HCT116 (cell line): ENCODE data around the gene IL18R1. TPM values are rescaled to one million over a fixed set of nuclear protein-coding genes. Genes with fewer than 3 reads are reported as not detected.

Experiments
- ATAC-seq: fragments of 200-7000 bp; cut with Tn5 transposase; 2 replicates; pipeline ENCODE4 v1.9.1; 2020; ENCODE audit warnings: mild to moderate bottlenecking, moderate library complexity
- BruUV-seq: library from RNA; stranded (reverse); fragments of 400-500 nt; replicated peaks from 2 replicates; lab custom pipeline; 2021; lab: Mats Ljungman, UMichigan
- CTCF ChIA-PET: fragments of 300-600 bp; sonication (Branson Sonifier 250); formaldehyde crosslinking; loops from one replicate; lab custom pipeline; 2021; ENCODE audit warnings: antibody characterized with exemption; lab: Charles Lee
- POLR2A ChIA-PET: fragments of 300-600, 350-600 bp; sonication (Branson Sonifier 250); formaldehyde crosslinking; loops from one replicate; lab custom pipeline; 2021; ENCODE audit warnings: antibody characterized with exemption; lab: Charles Lee
- RAD21 ChIA-PET, 2 experiments: fragments of 300-600 bp; sonication (Branson Sonifier 250); formaldehyde crosslinking; loops; one replicate each; lab custom pipeline; 2023; ENCODE audit warnings: low total read pairs in 2 of 2; ENCODE audit not compliant: uncharacterized antibody in 2 of 2, unreplicated experiment in 2 of 2, low non-redundant PET in 1 of 2; lab: Charles Lee
- DNase-seq: peaks from one replicate; pipeline ENCODE4 v3.0.0-alpha.2; 2010; ENCODE audit warnings: low read depth, low spot score
- H2AFZ ChIP-seq: fragments of 200-600 bp; shearing (Covaris generic), sonication (generic); 2 replicates; pipeline ENCODE4 v1.6.1; 2017; ENCODE audit warnings: low read depth, mixed run types, mixed read lengths, antibody characterized with exemption, low read length; ENCODE audit not compliant: poor library complexity, severe bottlenecking
- H3K27ac ChIP-seq: 2 replicates; pipeline ENCODE4 v1.5.1; 2012; ENCODE audit warnings: low read depth, low read length
- H3K27me3 ChIP-seq: fragments of 200-600 bp; sonication (generic); 2 replicates; pipeline ENCODE4 v1.6.1; 2016; ENCODE audit warnings: mixed run types, low read length, mixed read lengths; ENCODE audit not compliant: insufficient read depth
- H3K36me3 ChIP-seq, 2 experiments: fragments of 200-500 bp in 1 of 2; fragments of 200-600 bp in 1 of 2; sonication (Bioruptor generic) in 1 of 2; sonication (generic) in 1 of 2; 2 replicates each; pipeline versions ENCODE4 v1.5.1 to v1.6.1; 2014 to 2016; ENCODE audit warnings: low read length in 2 of 2, inconsistent platforms in 1 of 2, mixed read lengths in 1 of 2, mixed run types in 1 of 2; ENCODE audit not compliant: insufficient read depth in 2 of 2, control insufficient read depth in 1 of 2
- H3K4me1 ChIP-seq, 2 experiments: fragments of 200-600 bp in 1 of 2; sonication (generic) in 1 of 2; 2 replicates each; pipeline versions ENCODE4 v1.5.1 to v1.6.1; 2012 to 2017; ENCODE audit warnings: low read length in 2 of 2, inconsistent platforms in 1 of 2, mild to moderate bottlenecking in 1 of 2, mixed read lengths in 1 of 2, mixed run types in 1 of 2, moderate library complexity in 1 of 2; ENCODE audit not compliant: insufficient read depth in 2 of 2, control insufficient read depth in 1 of 2
- H3K4me2 ChIP-seq: fragments of 200-600 bp; sonication (generic); 2 replicates; pipeline ENCODE4 v1.6.1; 2017; ENCODE audit warnings: mixed run types, low read length, mixed read lengths
- H3K4me3 ChIP-seq, 2 experiments: fragments of 200-600 bp in 1 of 2; sonication (generic) in 1 of 2; replicated peaks in 1 of 2; 2 replicates each; pipeline ENCODE4 v1.5.1; 2011 to 2016; ENCODE audit warnings: low read length in 2 of 2, control low read depth in 1 of 2, low read depth in 1 of 2, mild to moderate bottlenecking in 1 of 2, mixed read lengths in 1 of 2, mixed run types in 1 of 2
- H3K79me2 ChIP-seq: fragments of 200-600 bp; sonication (generic); 2 replicates; pipeline ENCODE4 v1.6.1; 2017; ENCODE audit warnings: mild to moderate bottlenecking, mixed run types, low read length, moderate library complexity, mixed read lengths; ENCODE audit not compliant: insufficient read depth
- H3K9ac ChIP-seq: fragments of 200-600 bp; sonication (generic); 2 replicates; pipeline ENCODE4 v1.6.1; 2016; ENCODE audit warnings: low read length, mixed read lengths
- H3K9me2 ChIP-seq: fragments of 200-600 bp; sonication (generic), shearing (Covaris generic); 2 replicates; pipeline ENCODE4 v1.6.1; 2017; ENCODE audit warnings: mixed run types, mild to moderate bottlenecking, moderate library complexity; ENCODE audit not compliant: insufficient read depth
- H3K9me3 ChIP-seq, 2 experiments: fragments of 200-500 bp in 1 of 2; fragments of 200-600 bp in 1 of 2; sonication (Bioruptor generic) in 1 of 2; sonication (generic) in 1 of 2; 2 replicates each; pipeline ENCODE4 v1.6.1; 2014 to 2017; ENCODE audit warnings: low read length in 2 of 2, mixed read lengths in 2 of 2, inconsistent platforms in 1 of 2, low read depth in 1 of 2, mild to moderate bottlenecking in 1 of 2, mixed run types in 1 of 2, moderate library complexity in 1 of 2; ENCODE audit not compliant: control insufficient read depth in 1 of 2, insufficient read depth in 1 of 2
- H4K20me1 ChIP-seq: fragments of 200-600 bp; sonication (generic), shearing (Covaris generic); 2 replicates; pipeline ENCODE4 v1.6.1; 2017; ENCODE audit warnings: mixed run types, mild to moderate bottlenecking, moderate library complexity; ENCODE audit not compliant: insufficient read depth
- CBX3 ChIP-seq: IDR thresholded peaks from 2 replicates; pipeline ENCODE4 v1.6.1; 2012; ENCODE audit warnings: low read depth
- EGR1 ChIP-seq: IDR thresholded peaks from 2 replicates; pipeline ENCODE4 v1.6.1; 2012; ENCODE audit warnings: low read depth
- ELF1 ChIP-seq: IDR thresholded peaks from 2 replicates; pipeline ENCODE4 v1.6.1; 2012; ENCODE audit warnings: low read depth, borderline replicate concordance
- POLR2A ChIP-seq: IDR thresholded peaks from 2 replicates; pipeline ENCODE4 v1.7.0; 2011; ENCODE audit warnings: borderline replicate concordance; ENCODE audit not compliant: insufficient read depth, insufficient read length; ENCODE audit errors: extremely low read depth
- POLR2AphosphoS5 ChIP-seq: IDR thresholded peaks from 2 replicates; pipeline ENCODE4 v1.6.1; 2011; ENCODE audit warnings: mild to moderate bottlenecking, low read depth, low read length, moderate library complexity
- RAD21 ChIP-seq: IDR thresholded peaks from 2 replicates; pipeline ENCODE4 v1.6.1; 2012; ENCODE audit warnings: low read depth, mild to moderate bottlenecking
- SIN3A ChIP-seq: IDR thresholded peaks from 2 replicates; pipeline ENCODE4 v1.6.1; 2012; ENCODE audit warnings: low read depth
- SP1 ChIP-seq: IDR thresholded peaks from 2 replicates; pipeline ENCODE4 v1.6.1; 2012; ENCODE audit warnings: low read depth
- ZFX ChIP-seq: fragments of 450-650 bp; IDR thresholded peaks from 2 replicates; pipeline ENCODE4 v1.6.1; 2017
- ZNF274 ChIP-seq: fragments of 200-500 bp; sonication (Bioruptor generic); IDR thresholded peaks from 2 replicates; pipeline ENCODE4 v1.6.1; 2014; ENCODE audit warnings: mild to moderate bottlenecking, low read depth, low read length, inconsistent platforms
- intact Hi-C: fragments of 100-400 bp; cut with micrococcal nuclease; formaldehyde crosslinking; loops from 2 replicates; pipeline ENCODE4 v1.10.0; 2022
- total RNA-seq: library from RNA; stranded (reverse); gene quantifications from one replicate; pipeline ENCODE4 v1.2.1, GENCODE V29; 2021; ENCODE audit not compliant: unreplicated experiment
- TF ChIP-seq, protein P1 (sequence below), 3 experiments: fragments of 200-600 bp in 1 of 3; sonication (generic) in 1 of 3; IDR thresholded peaks in 2 of 3; conservative IDR thresholded peaks in 1 of 3; 2 replicates each; pipeline ENCODE4 v1.5.1; 2012 to 2017; ENCODE audit warnings: low read depth in 2 of 3, low read length in 2 of 3, antibody characterized with exemption in 1 of 3, borderline replicate concordance in 1 of 3, control low read depth in 1 of 3, mild to moderate bottlenecking in 1 of 3, mixed read lengths in 1 of 3, mixed run types in 1 of 3, moderate library complexity in 1 of 3; ENCODE audit not compliant: insufficient read depth in 1 of 3
- TF ChIP-seq, protein P2 (sequence below): IDR thresholded peaks from 2 replicates; pipeline ENCODE4 v1.6.1; 2012; ENCODE audit warnings: low read depth

Gene IL18R1
- total RNA-seq, 1 experiment from 2014 or later: 1.5 TPM

DNA sequence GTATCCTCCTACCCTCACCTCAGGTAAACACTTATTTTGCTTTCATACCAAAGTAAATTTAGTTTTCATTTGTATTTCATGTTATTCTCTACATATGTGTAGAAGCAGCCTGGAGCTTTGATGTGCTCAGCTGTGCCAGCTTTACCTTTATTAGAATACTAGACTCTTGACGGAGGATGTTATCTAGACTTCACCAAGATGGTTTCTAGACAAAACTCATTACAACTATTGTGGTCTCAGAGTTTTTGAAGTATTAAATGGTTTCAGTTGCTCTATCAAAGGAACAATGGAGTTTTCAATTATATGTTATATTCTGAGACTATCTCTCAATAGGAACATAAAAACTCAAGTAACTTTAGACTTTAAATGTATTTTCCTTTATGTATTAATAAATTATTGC is 62.4 kb downstream of the IL18R1 start:
- Histone ChIP-seq H2AFZ (no peak overlapping the region), H3K9me2 (no peaks in the 10 kb centered on the region), H3K36me3 (no peaks in the 10 kb centered on the region), H4K20me1 (no peaks in the 10 kb centered on the region), H3K4me1 (no peaks in the 10 kb centered on the region), H3K27ac (no peak overlapping the region), H3K79me2 (no peaks in the 10 kb centered on the region), H3K9me3 (no peaks in the 10 kb centered on the region), H3K4me2 (no peak overlapping the region), H3K27me3 (peaks cover 24% of the 10 kb centered on the region; the same call in 1 of the 2 replicates), H3K9ac (no peak overlapping the region)
- CTCF ChIA-PET: no interaction called here
- RAD21 ChIA-PET: no interaction called here
- ATAC-seq (no peak), DNase-seq (no peak)
- POLR2A ChIA-PET: no interaction called here
- no TSS peak for BruUV-seq
- TF ChIP-seq EGR1: no peak
- TF ChIP-seq RAD21: no peak
- no peak for TF ChIP-seq ZNF274
- TF ChIP-seq POLR2AphosphoS5: no peak
- no peak for TF ChIP-seq SIN3A
- no peak for TF ChIP-seq ZFX
- TF ChIP-seq ELF1: no peak
- TF ChIP-seq, protein P1, sequence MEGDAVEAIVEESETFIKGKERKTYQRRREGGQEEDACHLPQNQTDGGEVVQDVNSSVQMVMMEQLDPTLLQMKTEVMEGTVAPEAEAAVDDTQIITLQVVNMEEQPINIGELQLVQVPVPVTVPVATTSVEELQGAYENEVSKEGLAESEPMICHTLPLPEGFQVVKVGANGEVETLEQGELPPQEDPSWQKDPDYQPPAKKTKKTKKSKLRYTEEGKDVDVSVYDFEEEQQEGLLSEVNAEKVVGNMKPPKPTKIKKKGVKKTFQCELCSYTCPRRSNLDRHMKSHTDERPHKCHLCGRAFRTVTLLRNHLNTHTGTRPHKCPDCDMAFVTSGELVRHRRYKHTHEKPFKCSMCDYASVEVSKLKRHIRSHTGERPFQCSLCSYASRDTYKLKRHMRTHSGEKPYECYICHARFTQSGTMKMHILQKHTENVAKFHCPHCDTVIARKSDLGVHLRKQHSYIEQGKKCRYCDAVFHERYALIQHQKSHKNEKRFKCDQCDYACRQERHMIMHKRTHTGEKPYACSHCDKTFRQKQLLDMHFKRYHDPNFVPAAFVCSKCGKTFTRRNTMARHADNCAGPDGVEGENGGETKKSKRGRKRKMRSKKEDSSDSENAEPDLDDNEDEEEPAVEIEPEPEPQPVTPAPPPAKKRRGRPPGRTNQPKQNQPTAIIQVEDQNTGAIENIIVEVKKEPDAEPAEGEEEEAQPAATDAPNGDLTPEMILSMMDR (IDR thresholded peaks at IDR 0.05 in 2 of 3, conservative IDR thresholded peaks at IDR 0.05 in 1 of 3; ENCODE audit: borderline replicate concordance in 1 of 3, insufficient read depth in 1 of 3, low read depth in 2 of 3, low read length in 2 of 3): no peak
- TF ChIP-seq, all 23 proteins: peak for 0
- H3K4me3 ChIP-seq: no peak overlapping the region
- intact Hi-C loops: no loop called here

- Histone ChIP-seq H3K9me2 (no peaks in the 10 kb centered on the region), H3K4me3 (no peak overlapping the region), H3K27me3 (peaks cover 27% of the 10 kb centered on the region; the same call in 1 of the 2 replicates), H3K9ac (no peak overlapping the region), H3K4me1 (no peaks in the 10 kb centered on the region), H3K9me3 (no peaks in the 10 kb centered on the region), H4K20me1 (no peaks in the 10 kb centered on the region), H2AFZ (no peak overlapping the region), H3K27ac (no peak overlapping the region), H3K4me2 (no peak overlapping the region), H3K36me3 (no peaks in the 10 kb centered on the region), H3K79me2 (no peaks in the 10 kb centered on the region)
- POLR2A ChIA-PET: no interaction called here
- CTCF ChIA-PET: no interaction called here
- no TSS peak for BruUV-seq
- ATAC-seq (no peak), DNase-seq (no peak)
- intact Hi-C loops: no loop called here
- TF ChIP-seq SIN3A (no peak), CBX3 (no peak), POLR2AphosphoS5 (no peak), SP1 (no peak), POLR2A (no peak)
- TF ChIP-seq, protein P2, sequence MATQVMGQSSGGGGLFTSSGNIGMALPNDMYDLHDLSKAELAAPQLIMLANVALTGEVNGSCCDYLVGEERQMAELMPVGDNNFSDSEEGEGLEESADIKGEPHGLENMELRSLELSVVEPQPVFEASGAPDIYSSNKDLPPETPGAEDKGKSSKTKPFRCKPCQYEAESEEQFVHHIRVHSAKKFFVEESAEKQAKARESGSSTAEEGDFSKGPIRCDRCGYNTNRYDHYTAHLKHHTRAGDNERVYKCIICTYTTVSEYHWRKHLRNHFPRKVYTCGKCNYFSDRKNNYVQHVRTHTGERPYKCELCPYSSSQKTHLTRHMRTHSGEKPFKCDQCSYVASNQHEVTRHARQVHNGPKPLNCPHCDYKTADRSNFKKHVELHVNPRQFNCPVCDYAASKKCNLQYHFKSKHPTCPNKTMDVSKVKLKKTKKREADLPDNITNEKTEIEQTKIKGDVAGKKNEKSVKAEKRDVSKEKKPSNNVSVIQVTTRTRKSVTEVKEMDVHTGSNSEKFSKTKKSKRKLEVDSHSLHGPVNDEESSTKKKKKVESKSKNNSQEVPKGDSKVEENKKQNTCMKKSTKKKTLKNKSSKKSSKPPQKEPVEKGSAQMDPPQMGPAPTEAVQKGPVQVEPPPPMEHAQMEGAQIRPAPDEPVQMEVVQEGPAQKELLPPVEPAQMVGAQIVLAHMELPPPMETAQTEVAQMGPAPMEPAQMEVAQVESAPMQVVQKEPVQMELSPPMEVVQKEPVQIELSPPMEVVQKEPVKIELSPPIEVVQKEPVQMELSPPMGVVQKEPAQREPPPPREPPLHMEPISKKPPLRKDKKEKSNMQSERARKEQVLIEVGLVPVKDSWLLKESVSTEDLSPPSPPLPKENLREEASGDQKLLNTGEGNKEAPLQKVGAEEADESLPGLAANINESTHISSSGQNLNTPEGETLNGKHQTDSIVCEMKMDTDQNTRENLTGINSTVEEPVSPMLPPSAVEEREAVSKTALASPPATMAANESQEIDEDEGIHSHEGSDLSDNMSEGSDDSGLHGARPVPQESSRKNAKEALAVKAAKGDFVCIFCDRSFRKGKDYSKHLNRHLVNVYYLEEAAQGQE: no peak
- RAD21 ChIA-PET: no interaction called here
Observed at GRCh38 chr2:102418421-102418961, 62.9 kb downstream of the IL18R1 start.
